Stomach smooth muscle (tissue), 2 donors: Measurements from ENCODE around the gene RNU2-63P.
"Not testable (repeated sequence)": the region's sequence is repeated elsewhere in the genome, so short reads cannot be mapped to it uniquely, and the experiment has no call there.

Experiments
- H3K27ac ChIP-seq: one replicate; pipeline ENCODE4 v1.7.0; 2013; ENCODE audit warnings: mild to moderate bottlenecking, low read length, inconsistent platforms
- H3K27me3 ChIP-seq, 2 donors: one replicate each; pipeline ENCODE4 v1.7.0; 2013; ENCODE audit warnings: low read length in 2 of 2; ENCODE audit not compliant: insufficient read depth in 2 of 2, control insufficient read depth in 1 of 2
- H3K36me3 ChIP-seq, 2 donors: one replicate each; pipeline ENCODE4 v1.7.0; 2013; ENCODE audit warnings: low read length in 2 of 2; ENCODE audit not compliant: control insufficient read depth in 2 of 2, insufficient read depth in 2 of 2
- H3K4me1 ChIP-seq: one replicate; pipeline ENCODE4 v1.7.0; 2013; ENCODE audit warnings: low read length; ENCODE audit not compliant: control insufficient read depth, insufficient read depth
- H3K4me3 ChIP-seq, 2 donors: one replicate each; pipeline ENCODE4 v1.7.0; 2013; ENCODE audit warnings: low read length in 2 of 2
- H3K9ac ChIP-seq, 2 donors: one replicate each; pipeline ENCODE4 v1.7.0; 2013; ENCODE audit warnings: low read length in 2 of 2, mild to moderate bottlenecking in 1 of 2
- H3K9me3 ChIP-seq, 2 donors: one replicate each; pipeline ENCODE4 v1.7.0; 2013; ENCODE audit warnings: low read length in 2 of 2; ENCODE audit not compliant: control insufficient read depth in 2 of 2
- donor health status: healthy.
- donor health status: Pancreatic carcinoma.

The RNU2-63P gene

DNA sequence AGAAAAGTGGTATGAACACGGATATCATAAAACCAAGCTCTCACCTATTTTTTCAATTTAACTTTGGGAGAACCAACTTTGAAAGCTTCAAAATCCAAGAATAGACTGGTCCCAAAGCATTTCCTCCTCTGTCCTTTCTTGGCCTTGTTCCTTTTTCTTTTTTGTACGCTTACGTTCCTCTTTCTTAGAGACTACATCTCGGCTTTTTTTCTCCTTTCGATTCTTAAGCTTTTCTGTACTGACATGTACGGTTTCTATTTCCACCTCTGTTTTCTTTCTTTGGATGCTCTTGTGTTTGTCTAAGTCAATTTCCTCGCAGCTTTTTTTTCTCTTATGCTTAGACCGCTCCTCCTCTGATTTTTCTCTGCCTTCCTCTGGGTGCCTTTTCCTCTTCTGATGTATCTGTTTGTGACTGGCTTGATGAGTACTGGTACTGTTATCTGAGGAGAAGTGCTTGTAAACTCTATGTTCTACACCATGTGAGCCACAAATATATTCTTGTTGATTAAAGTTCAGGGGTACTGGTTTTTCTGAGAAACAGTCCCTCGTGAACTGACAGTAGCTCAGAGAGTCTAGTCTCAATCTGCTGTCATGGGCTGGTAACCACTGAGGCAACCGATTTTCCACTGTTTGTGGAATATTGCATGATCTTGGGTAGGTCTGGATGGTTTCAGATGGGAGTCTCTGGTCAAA, 11.5 kb upstream of the RNU2-63P start:
- H3K27me3 ChIP-seq = no peaks in the 10 kb centered on the region
- H3K4me1 ChIP-seq = no peaks in the 10 kb centered on the region
- peaks cover 13 to 27% of the 10 kb centered on the region in 2 donors for H3K36me3 ChIP-seq
- no peaks in the 10 kb centered on the region for H3K9me3 ChIP-seq
- no peak overlapping the region for H3K27ac ChIP-seq
- H3K4me3 ChIP-seq = no peak overlapping the region
- no peak overlapping the region for H3K9ac ChIP-seq

DNA sequence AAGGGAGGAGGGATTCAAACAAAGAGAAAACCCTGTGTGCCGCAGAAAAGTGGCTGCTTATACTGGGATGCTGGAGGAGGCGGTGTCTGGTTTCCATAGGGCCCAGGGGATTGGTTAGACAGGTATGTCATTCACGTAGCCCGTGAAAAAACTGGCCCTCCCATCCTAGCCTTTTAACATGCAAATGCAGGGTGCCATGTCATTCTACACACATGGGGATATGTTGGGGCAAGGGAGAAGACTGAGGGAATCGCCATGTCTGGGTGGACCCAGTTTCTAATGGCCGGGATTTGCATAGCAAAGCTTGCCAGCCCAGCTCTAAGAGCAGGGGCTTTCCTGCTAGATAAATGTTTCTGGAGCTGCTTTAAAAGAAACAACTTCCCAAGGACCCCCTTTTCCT, 8.2 kb upstream of the RNU2-63P start:
- Histone ChIP-seq H3K27me3 (no peaks in the 10 kb centered on the region), H3K4me3 (no peak overlapping the region), H3K36me3 (peaks cover 6 to 18% of the 10 kb centered on the region in 2 donors), H3K9me3 (no peaks in the 10 kb centered on the region), H3K9ac (no peak overlapping the region), H3K4me1 (no peaks in the 10 kb centered on the region), H3K27ac (no peak overlapping the region)

- no peaks in the 10 kb centered on the region for H3K27me3 ChIP-seq
- H3K9ac ChIP-seq = no peak overlapping the region
- H3K9me3 ChIP-seq = no peaks in the 10 kb centered on the region
- no peak overlapping the region for H3K27ac ChIP-seq
- H3K4me1 ChIP-seq = no peaks in the 10 kb centered on the region
- H3K36me3 ChIP-seq = peaks cover 2 to 3% of the 10 kb centered on the region in 2 donors
- no peak overlapping the region for H3K4me3 ChIP-seq
Observed at GRCh38 chr2:88022669-88022921, 6.2 kb upstream of the RNU2-63P start.

GRCh38 chr2:88019985-88020384, 3.6 kb upstream of the RNU2-63P start:
- no peaks in the 10 kb centered on the region for H3K36me3 ChIP-seq
- H3K9me3 ChIP-seq = no peaks in the 10 kb centered on the region
- H3K4me1 ChIP-seq = peaks cover 9% of the 10 kb centered on the region
- H3K27me3 ChIP-seq = no peaks in the 10 kb centered on the region
- H3K4me3 ChIP-seq = no peak overlapping the region
- no peak overlapping the region for H3K9ac ChIP-seq
- no peak overlapping the region for H3K27ac ChIP-seq

DNA sequence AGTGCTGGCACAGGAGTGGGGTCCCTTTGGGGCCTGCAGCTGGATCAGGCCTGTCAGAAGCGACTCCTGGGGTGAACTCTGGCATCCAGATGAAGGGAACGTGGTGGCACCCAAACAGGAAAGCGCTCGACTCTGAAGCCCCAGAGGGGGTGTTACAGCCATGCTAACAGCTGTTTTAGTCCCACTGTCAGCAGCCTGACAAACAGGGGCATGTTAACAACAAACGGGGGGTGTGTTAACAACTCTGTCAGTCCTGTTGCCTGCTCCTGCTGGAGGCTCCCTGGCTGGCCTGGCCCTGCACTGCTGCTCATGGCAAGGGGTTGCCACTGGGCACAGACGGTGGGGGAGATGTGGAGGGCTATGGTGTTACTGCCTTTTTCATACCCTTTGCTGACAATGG, 2.6 kb upstream of the RNU2-63P start:
- H3K27ac ChIP-seq = no peak overlapping the region
- H3K36me3 ChIP-seq = no peaks in the 10 kb centered on the region
- peaks cover 9% of the 10 kb centered on the region for H3K4me1 ChIP-seq
- H3K27me3 ChIP-seq = no peaks in the 10 kb centered on the region
- H3K9me3 ChIP-seq = no peaks in the 10 kb centered on the region
- no peak overlapping the region for H3K4me3 ChIP-seq
- no peak overlapping the region for H3K9ac ChIP-seq

DNA sequence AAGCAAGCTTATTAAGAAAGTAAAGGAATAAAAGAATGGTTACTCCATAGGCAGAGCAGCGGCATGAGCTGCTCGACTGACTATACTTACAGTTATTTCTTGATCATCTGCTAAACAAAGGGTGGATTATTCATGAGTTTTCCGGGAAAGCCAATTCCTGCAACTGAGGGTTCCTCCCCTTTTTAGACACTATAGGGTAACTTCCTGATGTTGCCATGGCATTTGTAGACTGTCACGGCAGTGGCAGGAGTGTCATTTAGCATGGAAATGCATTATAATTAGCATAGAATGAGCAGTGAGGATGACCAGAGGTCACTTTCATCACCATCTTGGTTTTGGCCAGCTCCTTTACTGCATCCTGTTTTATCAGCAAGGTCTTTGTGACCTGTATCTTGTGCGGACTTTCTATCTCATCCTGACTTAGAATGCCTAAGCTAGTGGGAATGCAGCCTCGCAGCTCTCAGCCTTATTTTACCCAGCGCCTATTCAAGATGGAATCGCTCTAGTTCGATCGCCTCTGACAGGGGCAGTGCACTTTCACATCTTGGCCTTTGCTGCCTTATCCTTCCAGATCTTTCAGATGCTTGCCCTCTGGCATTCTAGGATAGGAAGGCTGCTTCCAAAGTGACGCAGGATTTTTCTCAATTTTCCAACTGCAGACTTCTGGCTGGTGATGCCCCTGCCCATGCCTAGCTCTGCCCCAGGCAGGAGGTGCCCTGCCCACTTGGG, 1.9 kb upstream of the RNU2-63P start:
- not testable (repeated sequence) for H3K4me3 ChIP-seq, H3K4me1 ChIP-seq, H3K27ac ChIP-seq, H3K27me3 ChIP-seq, H3K36me3 ChIP-seq, H3K9me3 ChIP-seq, H3K9ac ChIP-seq

DNA sequence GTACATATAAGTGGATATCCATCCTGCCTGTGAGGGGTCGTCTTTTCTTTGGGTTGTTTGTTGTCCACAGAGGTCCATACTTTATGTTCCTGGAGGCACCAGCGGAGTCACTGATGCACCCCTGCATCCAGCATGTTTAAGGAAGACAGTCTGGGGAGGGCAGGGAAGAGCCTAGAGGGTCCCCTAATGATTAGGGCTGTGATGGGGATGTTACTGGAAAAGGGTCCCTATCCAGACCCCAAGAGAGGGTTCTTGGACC, 1.4 kb upstream of the RNU2-63P start:
- not testable (repeated sequence) for H3K27ac ChIP-seq, H3K9ac ChIP-seq, H3K4me3 ChIP-seq, H3K4me1 ChIP-seq, H3K36me3 ChIP-seq, H3K9me3 ChIP-seq, H3K27me3 ChIP-seq

DNA sequence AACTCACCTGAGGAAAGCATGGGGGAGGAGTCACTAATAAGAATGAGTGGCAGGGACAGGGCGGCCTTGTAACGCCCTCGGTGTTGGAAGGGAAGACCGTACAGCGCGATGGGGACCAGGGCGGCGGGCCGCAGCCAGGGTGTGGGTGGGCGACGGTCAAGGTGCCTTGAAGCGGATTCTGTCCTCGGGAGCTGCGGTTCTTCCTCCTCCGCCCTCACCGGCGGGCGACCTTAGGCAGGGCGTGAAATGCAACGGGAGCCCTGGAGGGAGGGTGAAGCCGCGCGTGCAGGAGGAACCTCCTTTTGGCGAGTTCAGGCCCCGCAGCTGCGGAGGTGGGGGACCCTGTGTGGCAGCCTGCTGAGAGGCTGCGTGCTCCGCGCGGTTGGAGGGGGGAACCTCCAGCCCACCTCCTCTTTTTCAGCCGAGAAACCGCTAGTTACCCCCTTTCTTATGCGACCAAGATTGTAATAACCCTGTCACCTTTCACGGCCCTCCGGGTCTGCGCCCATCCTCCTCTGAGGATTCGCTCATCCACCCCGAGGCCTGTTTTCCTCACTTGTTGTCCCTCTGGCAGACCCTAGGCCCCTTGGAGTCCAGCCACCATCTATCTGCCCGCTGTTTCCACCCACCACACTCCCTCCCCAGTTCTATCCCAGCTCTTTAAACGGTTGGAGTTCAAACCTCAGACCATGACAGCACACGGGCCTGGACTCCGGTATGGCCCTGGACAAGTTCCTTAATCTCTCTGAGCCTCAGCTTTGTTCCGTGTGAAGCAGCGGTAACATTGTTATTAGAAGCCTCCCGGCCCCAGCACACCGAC, 823 bp upstream of the RNU2-63P start:
- peak overlapping the region; percentile 82 to 91 for H3K4me3 ChIP-seq
- peak overlapping the region; percentile 67 to 80 for H3K9ac ChIP-seq
- peaks cover 9% of the 10 kb centered on the region for H3K4me1 ChIP-seq
- H3K27me3 ChIP-seq = no peaks in the 10 kb centered on the region
- no peaks in the 10 kb centered on the region for H3K9me3 ChIP-seq
- no peak overlapping the region for H3K27ac ChIP-seq
- no peaks in the 10 kb centered on the region for H3K36me3 ChIP-seq

- H3K4me1 ChIP-seq = peaks cover 12% of the 10 kb centered on the region
- no peaks in the 10 kb centered on the region for H3K9me3 ChIP-seq
- no peaks in the 10 kb centered on the region for H3K27me3 ChIP-seq
- no peak overlapping the region for H3K9ac ChIP-seq
- peak overlapping the region; percentile 12 for H3K27ac ChIP-seq
- H3K4me3 ChIP-seq = no peak overlapping the region
- H3K36me3 ChIP-seq = no peaks in the 10 kb centered on the region
Observed at GRCh38 chr2:88011011-88011410, 5.3 kb downstream of the RNU2-63P start.

DNA sequence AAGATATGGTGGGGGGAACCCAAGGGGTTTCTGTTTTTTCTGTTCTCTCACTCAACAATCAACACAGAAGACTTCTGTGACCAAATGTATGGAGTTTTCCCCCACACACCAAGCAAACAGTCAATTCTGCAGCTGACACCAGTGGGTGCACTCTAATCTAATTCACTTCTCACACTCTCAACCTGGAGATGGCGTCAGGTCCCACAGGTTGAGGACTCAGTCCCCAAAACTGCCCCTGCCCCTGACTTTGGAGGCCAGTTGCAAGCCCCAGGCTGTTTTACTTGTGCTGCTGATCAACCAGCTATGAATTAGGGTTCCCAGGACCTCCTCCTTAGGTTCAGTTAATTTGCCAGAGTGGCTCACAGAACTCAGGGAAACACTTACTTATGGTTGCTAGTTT, 6.2 kb downstream of the RNU2-63P start:
- Histone ChIP-seq H3K4me1 (peaks cover 12% of the 10 kb centered on the region), H3K27ac (no peak overlapping the region), H3K4me3 (no peak overlapping the region), H3K9ac (no peak overlapping the region), H3K27me3 (no peaks in the 10 kb centered on the region), H3K36me3 (no peaks in the 10 kb centered on the region), H3K9me3 (no peaks in the 10 kb centered on the region)

- Histone ChIP-seq H3K4me1 (peaks cover 12% of the 10 kb centered on the region), H3K4me3 (no peak overlapping the region)
Observed at GRCh38 chr2:88006912-88007439, 9.4 kb downstream of the RNU2-63P start.

More at GRCh38 chr2:88006912-88007439, 9.4 kb downstream of the RNU2-63P start:
- H3K9ac ChIP-seq = no peak overlapping the region
- no peaks in the 10 kb centered on the region for H3K27me3 ChIP-seq
- H3K36me3 ChIP-seq = no peaks in the 10 kb centered on the region
- H3K27ac ChIP-seq = no peak overlapping the region
- H3K9me3 ChIP-seq = no peaks in the 10 kb centered on the region
